Prostate gland (tissue), 2 donors: ENCODE data around the gene IGSF22. TPM values are rescaled to one million over a fixed set of nuclear protein-coding genes. Genes with fewer than 3 reads are reported as not detected.

Experiments
- DNase-seq: peaks from one replicate; pipeline ENCODE4 v3.0.0-alpha.2; 2019; ENCODE audit warnings: low spot score
- H3K27ac ChIP-seq, 2 donors: fragments of 200-600 bp; sonication (generic); 2 replicates each; pipeline ENCODE4 v1.5.1; 2017 to 2019
- H3K27me3 ChIP-seq: fragments of 200-600 bp; sonication (generic); replicated peaks from 2 replicates; pipeline ENCODE4 v1.5.1; 2019; ENCODE audit not compliant: insufficient read depth
- H3K36me3 ChIP-seq, 2 donors: fragments of 200-600 bp; sonication (generic); 1 replicate in 1 of 2; 2 replicates in 1 of 2; pipeline versions ENCODE4 v1.5.1 to v1.8.1; 2017 to 2019
- H3K4me1 ChIP-seq: fragments of 200-600 bp; sonication (generic); replicated peaks from 2 replicates; pipeline ENCODE4 v1.5.1; 2019
- H3K4me3 ChIP-seq, 2 donors: fragments of 200-600 bp; sonication (generic); 2 replicates each; pipeline ENCODE4 v1.5.1; 2017 to 2019
- H3K9me3 ChIP-seq: fragments of 200-600 bp; sonication (generic); 2 replicates; pipeline ENCODE4 v1.5.1; 2017
- POLR2A ChIP-seq: fragments of 450-650 bp; IDR thresholded peaks from one replicate; pipeline ENCODE4 v1.6.1; 2016; ENCODE audit warnings: antibody characterized with exemption, mild to moderate bottlenecking
- POLR2AphosphoS5 ChIP-seq: sonication (generic); formaldehyde crosslinking; IDR thresholded peaks from one replicate; pipeline ENCODE4 v1.6.1; 2017; ENCODE audit warnings: antibody characterized with exemption
- WGBS: methylation state at CpG from one replicate; pipeline ENCODE4 v1.1.5; 2018; 5-methylcytosine and 5-hydroxymethylcytosine counted together
- intact Hi-C: fragments of 100-400 bp; cut with DNase I; formaldehyde crosslinking; loops from one replicate; pipeline ENCODE4 v1.14.2; 2022
- total RNA-seq, 2 donors: library from RNA; depleted of rRNA; stranded (reverse); fragments of >200 nt; gene quantifications; one replicate each; pipeline ENCODE4 v1.1.0, GENCODE V29; 2016
- TF ChIP-seq, protein P1 (sequence below), 4 experiments: fragments of 200-600 bp in 2 of 4; fragments of 450-650 bp in 2 of 4; sonication (generic) in 2 of 4; IDR thresholded peaks; 1 replicate in 3 of 4; 2 replicates in 1 of 4; pipeline ENCODE4 v1.5.1; 2016 to 2019; ENCODE audit warnings: antibody characterized with exemption in 4 of 4, mild to moderate bottlenecking in 2 of 4, moderate library complexity in 2 of 4

IGSF22 gene
- total RNA-seq, 2 donors from 2014 or later: 0.82 to 1.1 TPM

DNA sequence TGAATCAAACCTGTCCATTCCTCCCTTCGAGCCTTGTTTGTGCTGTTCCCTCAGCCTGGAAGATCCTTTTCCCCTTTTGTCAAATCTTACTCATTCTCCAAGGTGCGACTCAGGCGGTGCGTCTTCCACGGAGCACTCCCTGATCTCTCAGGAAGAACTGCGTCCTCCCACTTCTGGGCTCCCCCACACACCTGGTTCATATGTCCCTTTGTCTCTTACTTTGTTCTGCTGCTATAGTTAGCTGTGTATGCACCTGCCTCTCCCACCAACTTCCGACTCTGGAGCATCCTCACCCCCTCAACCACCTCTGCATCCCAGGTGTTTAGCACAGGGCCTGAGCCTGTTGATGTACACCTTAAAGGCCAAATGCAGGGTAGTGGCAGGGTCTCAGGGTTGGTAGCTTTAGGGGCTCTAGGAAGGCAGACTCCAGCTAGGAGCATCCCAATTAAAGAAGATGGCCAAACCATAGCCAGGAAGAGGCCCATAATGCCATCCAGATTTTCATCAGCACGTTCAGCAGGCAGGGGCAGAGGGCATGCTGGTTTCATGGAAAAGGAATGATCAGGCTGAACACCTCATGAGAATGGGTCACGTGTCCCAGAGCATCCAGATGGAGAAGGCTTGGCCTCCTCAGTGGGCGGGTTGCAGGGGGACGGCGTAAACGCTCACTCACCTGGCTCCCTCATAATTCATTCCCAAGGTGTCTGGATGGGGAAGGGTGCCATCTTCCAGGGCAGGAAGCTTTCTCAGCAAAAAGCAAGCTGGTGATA lies 45.5 kb upstream of the IGSF22 start:
- Histone ChIP-seq H3K27me3 (no peaks in the 10 kb centered on the region), H3K27ac (no peak overlapping the region), H3K36me3 (no peaks in the 10 kb centered on the region), H3K4me3 (no peak overlapping the region), H3K9me3 (no peaks in the 10 kb centered on the region), H3K4me1 (no peaks in the 10 kb centered on the region)
- TF ChIP-seq, protein P1, sequence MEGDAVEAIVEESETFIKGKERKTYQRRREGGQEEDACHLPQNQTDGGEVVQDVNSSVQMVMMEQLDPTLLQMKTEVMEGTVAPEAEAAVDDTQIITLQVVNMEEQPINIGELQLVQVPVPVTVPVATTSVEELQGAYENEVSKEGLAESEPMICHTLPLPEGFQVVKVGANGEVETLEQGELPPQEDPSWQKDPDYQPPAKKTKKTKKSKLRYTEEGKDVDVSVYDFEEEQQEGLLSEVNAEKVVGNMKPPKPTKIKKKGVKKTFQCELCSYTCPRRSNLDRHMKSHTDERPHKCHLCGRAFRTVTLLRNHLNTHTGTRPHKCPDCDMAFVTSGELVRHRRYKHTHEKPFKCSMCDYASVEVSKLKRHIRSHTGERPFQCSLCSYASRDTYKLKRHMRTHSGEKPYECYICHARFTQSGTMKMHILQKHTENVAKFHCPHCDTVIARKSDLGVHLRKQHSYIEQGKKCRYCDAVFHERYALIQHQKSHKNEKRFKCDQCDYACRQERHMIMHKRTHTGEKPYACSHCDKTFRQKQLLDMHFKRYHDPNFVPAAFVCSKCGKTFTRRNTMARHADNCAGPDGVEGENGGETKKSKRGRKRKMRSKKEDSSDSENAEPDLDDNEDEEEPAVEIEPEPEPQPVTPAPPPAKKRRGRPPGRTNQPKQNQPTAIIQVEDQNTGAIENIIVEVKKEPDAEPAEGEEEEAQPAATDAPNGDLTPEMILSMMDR (IDR thresholded peaks at IDR 0.05): no peak
- TF ChIP-seq POLR2AphosphoS5 (no peak), POLR2A (no peak)
- 74% methylated on average over 13 of the region's 13 CpGs for WGBS
- no peak for DNase-seq
- intact Hi-C loops: no loop called here

DNA sequence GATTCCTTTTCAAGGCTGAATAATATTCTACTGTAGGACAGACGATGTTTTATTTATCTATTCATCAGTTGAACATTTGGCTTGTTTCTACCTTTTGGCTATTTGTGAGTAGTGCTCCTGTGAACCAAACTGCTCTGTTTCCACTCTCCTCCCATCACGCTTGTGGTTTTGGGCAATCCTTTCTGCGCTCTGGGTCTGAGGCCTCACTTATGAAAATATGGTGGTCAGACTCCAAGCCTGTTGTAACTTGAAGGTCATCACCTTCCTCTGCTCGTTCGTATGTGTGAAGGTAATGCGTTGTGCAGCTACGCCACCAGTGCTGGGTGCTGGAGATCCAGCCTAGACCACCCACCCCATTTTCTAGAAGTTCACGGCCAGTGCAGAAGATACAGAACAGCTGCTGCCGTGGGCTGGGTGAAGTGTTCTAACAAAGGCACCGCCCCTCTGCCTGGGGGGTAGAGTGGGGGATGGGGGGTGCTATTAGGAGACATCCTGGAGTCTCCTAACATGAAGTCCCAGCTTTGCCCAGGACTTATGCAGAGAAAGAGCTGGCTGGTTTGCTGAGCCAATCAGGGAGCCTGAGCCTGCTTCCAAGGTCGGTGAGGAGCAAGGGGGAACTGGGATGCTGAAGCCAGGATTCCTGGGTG lies 44.6 kb upstream of the IGSF22 start:
- Histone ChIP-seq H3K9me3 (no peaks in the 10 kb centered on the region), H3K4me1 (no peaks in the 10 kb centered on the region), H3K36me3 (no peaks in the 10 kb centered on the region), H3K4me3 (no peak overlapping the region), H3K27ac (no peak overlapping the region), H3K27me3 (no peaks in the 10 kb centered on the region)
- DNase-seq: no peak
- intact Hi-C loops: no loop called here
- TF ChIP-seq, protein P1 (IDR thresholded peaks at IDR 0.05): no peak
- TF ChIP-seq POLR2AphosphoS5 (no peak), POLR2A (no peak)
- 72% methylated on average over 9 of the region's 11 CpGs for WGBS

DNA sequence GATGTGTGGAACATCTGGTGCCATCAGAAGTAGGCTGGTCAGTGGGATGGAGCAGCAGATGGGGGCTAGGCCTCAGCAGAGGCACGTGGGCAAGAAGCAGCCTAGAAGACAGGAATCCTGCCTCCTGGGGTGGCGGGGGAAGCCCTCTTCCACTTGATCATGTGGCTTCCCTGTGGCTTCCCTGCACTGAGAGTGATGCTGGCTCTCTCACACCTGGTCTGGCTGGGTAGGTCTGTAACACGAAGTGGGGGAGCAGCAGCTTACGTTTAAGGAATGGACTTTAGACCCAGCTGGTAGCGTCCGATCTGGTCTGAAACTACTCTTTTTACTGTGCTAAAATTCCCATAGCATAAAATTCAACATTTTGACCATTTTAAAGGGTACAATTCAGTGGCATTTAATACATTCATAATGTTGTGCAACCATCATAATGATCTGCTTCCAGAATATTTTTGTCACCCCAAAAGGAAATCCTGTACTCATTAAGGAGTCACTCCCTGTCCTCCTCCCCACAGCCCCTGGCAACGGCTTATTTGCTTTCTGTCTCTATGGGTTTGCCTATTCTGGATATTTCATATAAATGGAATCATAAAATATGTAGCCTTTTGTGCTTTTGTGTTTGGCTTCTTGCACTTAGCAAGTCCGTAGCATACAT lies 43.9 kb upstream of the IGSF22 start:
- TF ChIP-seq, protein P1 (IDR thresholded peaks at IDR 0.05): no peak
- no peak for TF ChIP-seq POLR2AphosphoS5
- TF ChIP-seq POLR2A: no peak
- WGBS: 43% methylated on average over 8 of the region's 8 CpGs
- no peaks in the 10 kb centered on the region for H3K9me3 ChIP-seq
- intact Hi-C loops: no loop called here
- H3K4me3 ChIP-seq: no peak overlapping the region
- no peak for DNase-seq
- H3K4me1 ChIP-seq: no peaks in the 10 kb centered on the region
- no peak overlapping the region for H3K27ac ChIP-seq
- no peaks in the 10 kb centered on the region for H3K27me3 ChIP-seq
- no peaks in the 10 kb centered on the region for H3K36me3 ChIP-seq

DNA sequence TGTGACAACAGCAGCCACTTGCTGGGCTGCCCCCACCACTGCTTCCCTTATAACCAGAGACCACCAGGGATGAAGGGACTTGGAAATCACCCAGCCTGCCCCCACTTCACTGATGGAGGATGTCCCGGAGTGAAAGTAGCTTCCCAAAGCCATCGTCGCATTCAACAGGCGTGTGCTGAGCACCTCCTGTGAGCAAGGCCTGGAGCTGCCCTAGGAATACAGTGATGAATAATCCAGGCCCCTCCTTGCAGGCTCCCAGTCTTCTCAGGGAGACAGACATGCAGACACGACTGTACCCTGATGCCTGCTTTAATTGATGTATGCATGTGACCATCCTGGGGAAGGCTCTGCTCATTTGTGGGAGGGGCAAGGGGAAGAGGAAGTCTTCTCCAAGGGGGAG lies 43.0 kb upstream of the IGSF22 start:
- Histone ChIP-seq H3K4me1 (no peaks in the 10 kb centered on the region), H3K36me3 (no peaks in the 10 kb centered on the region), H3K27me3 (no peaks in the 10 kb centered on the region), H3K4me3 (no peak overlapping the region), H3K27ac (no peak overlapping the region), H3K9me3 (no peaks in the 10 kb centered on the region)
- no peak for TF ChIP-seq POLR2A
- TF ChIP-seq, protein P1 (IDR thresholded peaks at IDR 0.05): no peak
- no peak for TF ChIP-seq POLR2AphosphoS5
- intact Hi-C loops: no loop called here
- 84% methylated on average over 5 of the region's 5 CpGs for WGBS
- no peak for DNase-seq
